Raji (cell line): ENCODE data around the gene FAM83F.

Source experiments
- POLR2A ChIP-seq: IDR thresholded peaks from 2 replicates; pipeline ENCODE4 v1.6.1; 2011; ENCODE audit warnings: low read depth, low read length, control low read depth; ENCODE audit not compliant: insufficient read depth

FAM83F gene

GRCh38 chr22:39994566-39995392, at the start of gene FAM83F:
FAM83F (plus strand) TSS chr22:39994954; CDS start chr22:39995043, 89 bp downstream.
- TF ChIP-seq POLR2A = no peak

DNA sequence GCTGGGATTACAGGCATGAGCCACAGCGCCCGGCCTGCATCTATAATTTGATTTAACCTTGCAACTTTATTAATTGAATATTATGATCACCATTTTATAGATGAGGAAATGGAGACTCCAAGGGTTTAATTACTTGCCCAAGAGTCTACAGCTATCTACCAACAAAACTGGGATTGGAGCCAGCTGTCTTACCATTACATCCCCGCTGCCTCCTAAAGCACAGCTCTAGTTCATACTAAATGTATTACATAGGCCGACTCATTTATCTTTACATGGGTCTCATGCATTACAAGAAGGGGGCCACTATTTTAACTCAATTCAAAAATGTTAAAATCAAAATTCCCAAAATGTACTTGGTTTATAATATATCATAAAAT, 48.6 kb upstream of the FAM83F start:
- no peak for TF ChIP-seq POLR2A

DNA sequence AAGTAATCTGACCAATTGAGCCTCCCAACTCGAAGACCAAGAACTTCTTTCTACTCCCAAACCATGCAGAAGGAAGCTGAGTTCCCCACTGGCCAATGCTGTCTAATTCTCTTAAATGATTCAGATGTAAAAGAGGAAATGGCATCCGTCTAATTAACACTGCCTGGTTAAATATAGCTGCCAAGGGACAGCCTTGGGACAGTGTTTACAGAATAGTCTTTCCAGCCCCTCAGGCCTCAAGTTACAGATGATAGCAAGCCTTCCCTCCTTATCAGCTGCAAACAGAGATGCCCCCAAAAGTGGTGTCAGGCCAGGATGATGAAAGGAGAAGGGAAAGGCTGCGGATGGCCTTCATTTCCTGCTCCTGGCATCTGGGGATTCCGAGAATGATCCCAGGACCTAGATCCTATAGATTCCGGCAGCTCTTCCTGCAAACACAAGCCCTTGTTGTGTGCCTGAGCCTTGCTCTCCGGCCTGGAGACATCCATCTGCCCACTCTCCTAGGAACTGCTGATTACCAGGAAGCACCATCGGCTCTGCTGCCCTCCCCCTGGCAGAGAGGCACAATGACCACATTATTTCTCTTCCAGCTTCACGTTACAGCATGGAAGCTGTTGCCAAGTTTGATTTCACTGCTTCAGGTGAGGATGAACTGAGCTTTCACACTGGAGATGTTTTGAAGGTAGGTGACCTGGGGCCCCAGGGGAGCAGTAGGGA, 48.1 kb upstream of the FAM83F start:
- TF ChIP-seq POLR2A = no peak

- TF ChIP-seq POLR2A = no peak
These were observed 47.2 kb upstream of the FAM83F start for GRCh38 chr22:39947220-39948216.

DNA sequence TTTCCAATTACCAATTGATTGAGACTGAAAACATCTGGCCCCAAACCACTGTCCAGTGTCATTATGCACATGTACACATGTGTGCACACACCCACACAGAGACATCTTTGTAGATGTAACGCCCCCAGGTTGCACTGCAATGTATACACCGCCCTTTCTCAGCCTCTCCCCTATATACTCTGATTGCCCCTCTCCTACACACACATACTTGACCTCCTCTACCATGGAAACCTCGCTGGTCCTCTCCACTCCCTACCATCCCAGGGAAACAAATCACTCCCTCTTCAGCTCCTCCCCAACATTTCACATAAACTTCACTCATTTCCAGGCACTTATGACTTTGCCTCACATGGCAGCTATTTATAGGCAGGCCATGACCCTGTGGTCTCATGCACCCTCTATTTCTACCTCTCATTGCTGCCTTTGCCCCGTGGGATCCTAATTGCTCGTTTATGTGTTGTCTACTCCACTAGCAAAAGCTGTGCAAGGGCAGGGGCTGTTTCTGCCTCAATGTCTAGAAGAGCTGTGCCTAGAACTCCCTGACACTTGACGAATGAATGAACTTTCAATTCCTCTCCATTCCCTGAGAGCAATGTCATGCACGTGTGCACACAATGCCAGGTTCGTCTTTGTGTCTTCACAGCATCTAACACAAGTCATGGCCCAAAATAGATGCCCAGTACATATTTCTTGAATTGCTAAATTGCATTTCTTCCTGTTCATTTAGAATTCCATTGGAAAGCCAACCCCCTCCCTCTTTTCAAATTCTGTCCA, 44.6 kb upstream of the FAM83F start:
- TF ChIP-seq POLR2A = no peak

GRCh38 chr22:39952347-39952746, 42.4 kb upstream of the FAM83F start:
- TF ChIP-seq POLR2A = no peak

DNA sequence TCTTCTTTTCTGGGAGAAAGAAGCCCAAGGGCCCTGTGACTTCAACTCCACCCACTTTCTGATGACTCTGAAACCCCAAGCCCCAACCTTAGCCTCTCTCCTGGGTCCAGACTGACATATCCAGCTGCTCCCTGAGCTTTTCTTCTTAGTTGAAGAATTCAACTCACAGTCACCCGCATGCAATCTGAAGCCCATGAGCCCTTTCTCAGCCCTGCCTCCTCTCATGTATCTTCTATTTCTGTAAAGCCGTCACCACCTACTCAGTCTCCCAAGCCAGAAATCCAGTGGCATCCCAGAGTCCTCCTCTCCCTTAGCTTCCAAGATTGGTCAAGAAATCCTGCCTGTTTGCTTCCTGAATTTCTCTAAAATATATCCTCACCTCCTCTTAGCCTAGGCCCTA, 41.7 kb upstream of the FAM83F start:
- TF ChIP-seq POLR2A = no peak

GRCh38 chr22:39954584-39955055, 40.1 kb upstream of the FAM83F start:
- no peak for TF ChIP-seq POLR2A

DNA sequence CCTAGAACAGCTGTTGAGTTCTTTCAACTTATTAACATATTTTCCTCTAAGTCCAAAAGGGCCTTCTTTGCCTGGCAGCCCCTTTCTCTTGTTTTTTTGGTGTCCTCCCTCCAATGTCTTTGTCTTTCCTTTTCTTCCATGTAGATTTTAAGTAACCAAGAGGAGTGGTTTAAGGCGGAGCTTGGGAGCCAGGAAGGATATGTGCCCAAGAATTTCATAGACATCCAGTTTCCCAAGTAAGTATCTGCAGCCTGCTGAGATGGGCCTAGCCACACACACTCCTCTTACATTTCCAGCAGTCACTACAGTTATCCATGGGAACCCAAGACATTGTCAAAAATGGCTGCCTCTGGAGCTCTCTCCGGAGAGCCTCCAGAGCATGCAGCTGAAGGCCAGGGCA, 39.1 kb upstream of the FAM83F start:
- no peak for TF ChIP-seq POLR2A

DNA sequence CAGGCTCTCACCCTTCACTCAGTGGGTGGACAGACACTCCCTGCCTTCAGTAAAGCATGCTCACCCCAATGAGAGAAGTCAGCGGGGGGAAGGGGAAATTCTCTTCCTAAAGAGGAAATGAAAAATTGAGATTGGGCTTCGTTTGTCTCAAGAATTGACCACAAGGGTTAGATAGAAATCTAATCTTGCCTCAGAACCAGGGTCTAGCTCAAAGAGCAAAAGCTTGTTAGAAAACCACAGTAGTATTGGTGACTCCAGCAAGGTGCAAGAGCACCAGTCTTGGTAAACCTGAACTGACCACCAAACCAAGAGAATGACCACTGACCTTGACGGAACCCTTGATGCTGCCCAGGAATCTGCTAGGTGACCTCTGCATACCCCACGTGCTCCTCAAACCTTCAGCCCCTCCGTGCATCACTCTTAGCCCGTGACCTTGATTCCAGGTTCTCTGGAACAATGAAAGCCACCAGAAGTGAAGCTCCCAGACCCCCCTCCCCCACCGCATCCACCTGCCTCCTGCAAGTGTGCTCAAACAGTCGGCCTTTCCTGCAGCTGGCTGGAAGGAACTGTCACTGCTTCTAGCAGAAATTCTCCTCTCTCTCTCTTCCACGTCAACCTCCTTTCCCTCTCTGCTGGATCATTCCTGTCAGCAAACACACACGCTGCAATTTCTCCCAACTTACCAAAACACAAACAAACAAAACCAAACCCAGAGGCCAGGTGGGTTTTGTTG, 37.7 kb upstream of the FAM83F start:
- no peak for TF ChIP-seq POLR2A

GRCh38 chr22:39958009-39958711, 36.6 kb upstream of the FAM83F start:
- no peak for TF ChIP-seq POLR2A

DNA sequence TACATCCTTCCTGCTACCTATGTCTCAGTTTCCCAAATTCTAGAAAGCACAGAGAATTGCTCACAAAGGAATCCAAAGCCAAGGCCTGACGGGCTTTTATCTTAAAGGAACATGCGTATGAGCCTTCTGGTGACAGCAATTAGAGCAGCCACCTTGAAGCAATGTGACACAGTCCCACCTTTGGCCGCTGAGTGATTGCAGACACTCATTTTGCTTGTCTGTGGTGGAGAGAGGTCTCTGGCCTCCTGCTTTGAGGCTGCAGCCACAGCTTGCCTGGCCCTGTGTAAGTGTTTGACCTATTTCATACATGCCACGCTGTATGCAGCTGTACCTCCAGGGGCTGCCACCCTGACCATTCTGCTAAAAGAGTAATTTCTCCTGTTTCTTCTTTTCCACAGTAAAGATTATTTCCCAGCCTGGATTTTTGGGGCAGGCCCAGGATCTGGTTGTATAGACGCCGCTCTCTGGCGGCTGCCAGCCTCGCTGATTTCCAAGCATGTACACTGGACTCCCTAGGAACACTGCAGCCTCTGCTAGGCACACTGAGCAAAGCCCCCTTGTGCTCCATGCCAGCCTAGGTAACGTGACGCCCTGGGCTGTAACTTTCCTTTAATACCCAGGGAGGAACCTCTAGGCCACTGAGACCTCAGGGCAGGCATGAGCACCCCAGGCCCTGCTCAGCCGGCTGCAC, 35.7 kb upstream of the FAM83F start:
- TF ChIP-seq POLR2A = no peak
